Astrocyte (in vitro differentiated cells and primary cell): ENCODE data around the gene ZBTB21.

Experiments used
- EZH2 ChIP-seq: IDR thresholded peaks from 2 replicates; pipeline ENCODE4 v1.6.1; 2012; ENCODE audit warnings: mild to moderate bottlenecking, low read length, inconsistent platforms; ENCODE audit not compliant: insufficient read depth
- TF ChIP-seq, protein P1 (sequence below): IDR thresholded peaks from 2 replicates; pipeline ENCODE4 v1.5.1; 2011; ENCODE audit warnings: low read depth, mild to moderate bottlenecking, inconsistent platforms, low read length, moderate library complexity; ENCODE audit not compliant: insufficient read depth

DNA sequence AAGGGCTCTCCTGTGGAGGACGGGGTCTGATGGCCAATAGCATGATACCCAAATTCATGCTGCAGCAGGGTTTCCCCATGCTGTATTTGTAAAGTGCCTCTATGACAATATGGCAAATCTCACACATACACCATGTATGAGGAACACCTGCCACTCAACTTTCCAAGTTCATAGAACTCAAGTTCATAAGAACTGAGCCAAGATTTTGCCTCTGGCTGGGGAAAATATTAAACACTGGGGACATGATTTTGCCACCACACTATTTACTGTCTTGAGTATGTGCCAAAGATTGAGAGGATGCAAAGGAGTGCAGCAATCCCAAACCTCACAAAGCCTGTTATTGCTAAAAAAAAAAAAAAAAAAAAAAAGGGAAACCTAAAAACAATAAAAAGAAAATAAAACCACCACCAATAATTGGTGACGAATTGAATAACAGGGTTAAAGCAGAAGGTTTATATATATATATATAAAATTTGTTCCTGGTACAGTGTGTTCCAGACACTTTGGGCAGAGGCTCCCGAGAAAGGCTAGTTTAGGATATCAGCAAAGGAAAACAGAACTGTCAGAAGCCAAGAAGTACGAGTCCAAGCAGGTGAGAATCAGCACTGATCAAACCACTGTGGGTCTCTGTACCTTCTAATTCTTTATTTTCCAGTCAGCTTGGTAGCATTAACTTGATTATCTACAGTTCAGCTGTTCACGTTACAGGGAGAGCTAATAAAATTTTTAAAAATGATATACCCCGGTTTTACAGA is 24.3 kb downstream of the ZBTB21 start:
- TF ChIP-seq, protein P1, sequence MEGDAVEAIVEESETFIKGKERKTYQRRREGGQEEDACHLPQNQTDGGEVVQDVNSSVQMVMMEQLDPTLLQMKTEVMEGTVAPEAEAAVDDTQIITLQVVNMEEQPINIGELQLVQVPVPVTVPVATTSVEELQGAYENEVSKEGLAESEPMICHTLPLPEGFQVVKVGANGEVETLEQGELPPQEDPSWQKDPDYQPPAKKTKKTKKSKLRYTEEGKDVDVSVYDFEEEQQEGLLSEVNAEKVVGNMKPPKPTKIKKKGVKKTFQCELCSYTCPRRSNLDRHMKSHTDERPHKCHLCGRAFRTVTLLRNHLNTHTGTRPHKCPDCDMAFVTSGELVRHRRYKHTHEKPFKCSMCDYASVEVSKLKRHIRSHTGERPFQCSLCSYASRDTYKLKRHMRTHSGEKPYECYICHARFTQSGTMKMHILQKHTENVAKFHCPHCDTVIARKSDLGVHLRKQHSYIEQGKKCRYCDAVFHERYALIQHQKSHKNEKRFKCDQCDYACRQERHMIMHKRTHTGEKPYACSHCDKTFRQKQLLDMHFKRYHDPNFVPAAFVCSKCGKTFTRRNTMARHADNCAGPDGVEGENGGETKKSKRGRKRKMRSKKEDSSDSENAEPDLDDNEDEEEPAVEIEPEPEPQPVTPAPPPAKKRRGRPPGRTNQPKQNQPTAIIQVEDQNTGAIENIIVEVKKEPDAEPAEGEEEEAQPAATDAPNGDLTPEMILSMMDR, result no peak
- TF ChIP-seq EZH2, result no peak
